RWPE2 (cell line): ENCODE data around the gene MIS18BP1.
"Not testable (repeated sequence)": the region's sequence is repeated elsewhere in the genome, so short reads cannot be mapped to it uniquely, and the experiment has no call there.

Experiments
- ATAC-seq: fragments of 200-7000 bp; cut with Tn5 transposase; 3 replicates; pipeline ENCODE4 v1.9.1; 2021; ENCODE audit warnings: low read depth
- DNase-seq: peaks from one replicate; pipeline ENCODE4 v3.0.0-alpha.2; 2020; ENCODE audit warnings: low spot score
- H3K27ac ChIP-seq: fragments of 450-650 bp; 2 replicates; pipeline ENCODE4 v1.5.1; 2017; ENCODE audit warnings: mild to moderate bottlenecking; ENCODE audit not compliant: poor library complexity, severe bottlenecking
- H3K27me3 ChIP-seq: fragments of 250-450 bp; sonication (Bioruptor Pico); 2 replicates; pipeline ENCODE4 v1.5.1; 2021; ENCODE audit warnings: mild to moderate bottlenecking, moderate library complexity; ENCODE audit not compliant: insufficient read depth, poor library complexity, severe bottlenecking
- H3K36me3 ChIP-seq: fragments of 250-450 bp; sonication (Bioruptor Pico); 2 replicates; pipeline ENCODE4 v1.5.1; 2020; ENCODE audit warnings: low read depth, mild to moderate bottlenecking, moderate library complexity
- H3K4me1 ChIP-seq: fragments of 250-450 bp; sonication (Bioruptor Pico); 2 replicates; pipeline ENCODE4 v1.5.1; 2021; ENCODE audit warnings: mild to moderate bottlenecking, moderate library complexity; ENCODE audit not compliant: insufficient read depth, poor library complexity, severe bottlenecking
- H3K4me3 ChIP-seq: fragments of 250-450 bp; sonication (Bioruptor Pico); 2 replicates; pipeline ENCODE4 v1.5.1; 2021; ENCODE audit warnings: mild to moderate bottlenecking, moderate library complexity; ENCODE audit not compliant: severe bottlenecking
- H3K9me3 ChIP-seq: fragments of 250-450 bp; sonication (Bioruptor Pico); 2 replicates; pipeline ENCODE4 v1.5.1; 2021; ENCODE audit warnings: mild to moderate bottlenecking, moderate library complexity; ENCODE audit not compliant: severe bottlenecking
- TF ChIP-seq, protein P1 (sequence below): fragments of 450-650 bp; IDR thresholded peaks from one replicate; pipeline ENCODE4 v1.5.1; 2017; ENCODE audit warnings: mild to moderate bottlenecking, moderate library complexity; ENCODE audit not compliant: poor library complexity, severe bottlenecking

Gene MIS18BP1

DNA sequence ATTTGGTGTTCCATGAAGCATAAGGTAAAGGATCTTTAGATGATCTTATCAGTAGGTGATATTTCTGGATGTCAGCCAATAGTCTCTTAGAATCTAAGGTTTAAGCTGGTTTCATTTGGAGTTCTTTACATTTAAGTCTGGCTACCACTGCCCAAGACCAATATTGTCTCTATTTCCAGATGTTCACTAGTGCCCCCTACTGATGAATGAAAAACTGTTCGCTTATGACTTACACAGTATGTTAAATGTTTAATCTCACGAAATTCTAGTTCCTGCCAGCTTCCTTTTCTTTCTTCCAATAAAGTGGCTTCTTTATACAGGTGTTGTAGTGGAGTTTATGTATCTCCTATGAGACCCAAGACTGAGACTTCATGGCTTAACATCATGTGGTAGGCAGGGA is 31.8 kb upstream of the MIS18BP1 start:
- no peaks in the 10 kb centered on the region for H3K4me1 ChIP-seq
- no peaks in the 10 kb centered on the region for H3K36me3 ChIP-seq
- TF ChIP-seq, protein P1, sequence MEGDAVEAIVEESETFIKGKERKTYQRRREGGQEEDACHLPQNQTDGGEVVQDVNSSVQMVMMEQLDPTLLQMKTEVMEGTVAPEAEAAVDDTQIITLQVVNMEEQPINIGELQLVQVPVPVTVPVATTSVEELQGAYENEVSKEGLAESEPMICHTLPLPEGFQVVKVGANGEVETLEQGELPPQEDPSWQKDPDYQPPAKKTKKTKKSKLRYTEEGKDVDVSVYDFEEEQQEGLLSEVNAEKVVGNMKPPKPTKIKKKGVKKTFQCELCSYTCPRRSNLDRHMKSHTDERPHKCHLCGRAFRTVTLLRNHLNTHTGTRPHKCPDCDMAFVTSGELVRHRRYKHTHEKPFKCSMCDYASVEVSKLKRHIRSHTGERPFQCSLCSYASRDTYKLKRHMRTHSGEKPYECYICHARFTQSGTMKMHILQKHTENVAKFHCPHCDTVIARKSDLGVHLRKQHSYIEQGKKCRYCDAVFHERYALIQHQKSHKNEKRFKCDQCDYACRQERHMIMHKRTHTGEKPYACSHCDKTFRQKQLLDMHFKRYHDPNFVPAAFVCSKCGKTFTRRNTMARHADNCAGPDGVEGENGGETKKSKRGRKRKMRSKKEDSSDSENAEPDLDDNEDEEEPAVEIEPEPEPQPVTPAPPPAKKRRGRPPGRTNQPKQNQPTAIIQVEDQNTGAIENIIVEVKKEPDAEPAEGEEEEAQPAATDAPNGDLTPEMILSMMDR: no peak
- peaks cover 7% of the 10 kb centered on the region for H3K27me3 ChIP-seq
- H3K27ac ChIP-seq: no peak overlapping the region
- DNase-seq (no peak), ATAC-seq (no peak)
- H3K9me3 ChIP-seq: no peaks in the 10 kb centered on the region
- no peak overlapping the region for H3K4me3 ChIP-seq

DNA sequence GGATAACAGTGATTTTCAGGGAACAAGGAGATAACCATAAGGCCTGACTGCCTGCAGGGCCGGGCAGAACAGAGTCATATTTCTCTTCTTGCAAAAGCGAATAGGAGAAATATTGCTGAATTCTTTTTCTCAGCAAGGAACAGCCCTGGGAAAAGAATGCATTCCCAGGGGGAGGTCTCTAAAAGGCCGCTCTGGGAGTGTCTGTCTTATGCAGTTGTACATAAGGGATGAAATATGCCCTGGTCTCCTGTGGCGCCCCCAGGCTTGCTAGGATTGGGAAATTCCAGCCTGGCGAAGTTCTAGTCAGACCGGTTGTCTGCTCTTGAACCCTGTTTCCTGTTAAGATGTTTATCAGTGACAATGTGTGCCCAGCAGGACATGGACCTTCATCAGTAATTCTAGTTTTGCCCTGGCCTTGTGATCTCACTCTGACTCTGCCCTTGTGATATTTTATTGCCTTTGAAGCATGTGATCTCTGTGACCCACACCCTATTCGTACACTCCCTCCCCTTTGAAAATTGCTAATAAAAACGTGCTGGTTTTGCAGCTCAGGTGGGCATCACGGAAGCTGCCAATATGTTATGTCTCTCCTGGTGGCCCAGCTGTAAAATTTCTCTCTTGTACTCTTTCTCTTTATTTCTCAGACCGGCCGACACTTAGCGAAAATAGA is 28.9 kb upstream of the MIS18BP1 start:
- H3K27me3 ChIP-seq, H3K27ac ChIP-seq, H3K9me3 ChIP-seq, DNase-seq, ATAC-seq, H3K4me1 ChIP-seq, H3K36me3 ChIP-seq, H3K4me3 ChIP-seq: not testable (repeated sequence)

DNA sequence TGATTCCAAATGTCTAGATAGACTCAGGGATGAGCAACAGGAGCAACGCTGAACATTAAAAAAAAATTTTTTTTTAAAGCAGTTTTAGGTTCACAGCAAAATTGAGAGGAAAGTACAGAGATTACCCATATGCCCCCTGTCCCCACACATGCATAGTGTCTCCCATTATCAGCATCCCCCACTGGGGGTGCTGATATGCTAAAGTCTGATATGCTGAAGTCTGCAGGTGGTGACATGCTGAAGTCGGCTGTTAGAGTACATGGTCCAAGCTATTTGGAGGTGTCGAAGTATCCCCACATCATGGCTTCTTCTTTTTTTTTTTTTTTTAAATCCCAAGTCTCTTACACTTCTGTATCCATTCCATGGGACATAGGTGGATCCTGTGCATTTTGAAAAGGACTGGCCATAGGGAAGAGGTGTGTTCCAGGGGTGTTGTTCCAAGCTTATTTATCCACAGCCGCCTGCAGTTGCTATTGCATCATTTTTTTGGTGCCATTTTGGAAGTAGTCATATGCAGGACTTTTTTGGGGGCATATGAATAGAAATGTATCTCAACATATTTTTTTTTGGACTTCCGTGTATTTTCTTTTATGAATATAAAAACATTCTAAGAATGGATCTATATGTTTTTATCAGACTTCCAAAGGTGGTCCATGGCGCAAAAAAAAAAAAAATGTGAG is 19.0 kb upstream of the MIS18BP1 start:
- Histone ChIP-seq H3K4me1 (no peaks in the 10 kb centered on the region), H3K4me3 (no peak overlapping the region), H3K27me3 (no peaks in the 10 kb centered on the region), H3K27ac (no peak overlapping the region), H3K36me3 (no peaks in the 10 kb centered on the region), H3K9me3 (no peaks in the 10 kb centered on the region)
- TF ChIP-seq, protein P1: no peak
- no peak for ATAC-seq
- no peak for DNase-seq

DNA sequence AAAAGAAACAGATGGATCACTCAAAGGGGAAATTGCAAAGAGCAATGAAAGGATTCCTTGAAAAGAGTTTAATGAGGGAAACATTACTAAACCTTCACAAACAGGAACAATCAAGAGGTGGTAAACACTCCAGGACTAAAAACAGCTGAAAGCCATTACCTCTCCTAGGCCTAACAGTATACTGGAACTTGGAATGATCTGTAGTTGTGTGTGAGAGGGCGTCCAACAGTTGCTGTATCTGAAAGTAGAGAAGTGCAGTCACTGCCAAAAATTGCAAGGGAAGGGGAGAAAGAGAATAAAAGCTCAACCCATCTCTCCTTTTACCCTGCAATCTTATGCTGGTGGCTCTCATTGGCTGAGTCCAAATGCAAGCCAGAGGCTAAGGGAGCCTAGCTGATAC is 17.0 kb upstream of the MIS18BP1 start:
- no peaks in the 10 kb centered on the region for H3K4me1 ChIP-seq
- no peaks in the 10 kb centered on the region for H3K36me3 ChIP-seq
- TF ChIP-seq, protein P1: no peak
- no peaks in the 10 kb centered on the region for H3K9me3 ChIP-seq
- DNase-seq: no peak
- no peak for ATAC-seq
- no peak overlapping the region for H3K4me3 ChIP-seq
- H3K27me3 ChIP-seq: no peaks in the 10 kb centered on the region
- H3K27ac ChIP-seq: no peak overlapping the region

DNA sequence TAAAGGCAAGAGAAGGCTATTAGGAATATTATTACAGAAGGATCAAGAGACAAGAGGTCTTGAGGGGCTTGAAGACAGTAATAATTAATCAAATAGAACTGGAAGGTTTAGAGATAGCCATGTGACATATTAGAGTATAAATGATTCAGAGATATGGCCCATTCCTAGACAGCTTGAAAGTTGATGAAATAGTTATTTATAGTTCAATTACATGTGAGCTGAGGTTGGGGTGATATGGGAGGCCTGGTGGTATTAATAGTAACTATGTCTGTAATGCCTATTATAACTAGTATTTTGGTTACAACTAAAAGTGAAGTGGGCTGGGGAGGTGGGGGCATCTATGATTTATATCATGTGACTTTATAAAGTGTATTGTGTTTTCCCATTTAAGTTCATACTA is 14.1 kb upstream of the MIS18BP1 start:
- no peak for ATAC-seq
- H3K9me3 ChIP-seq: no peaks in the 10 kb centered on the region
- H3K27me3 ChIP-seq: no peaks in the 10 kb centered on the region
- no peak overlapping the region for H3K27ac ChIP-seq
- no peak overlapping the region for H3K4me3 ChIP-seq
- TF ChIP-seq, protein P1: no peak
- DNase-seq: no peak
- H3K4me1 ChIP-seq: no peaks in the 10 kb centered on the region
- no peaks in the 10 kb centered on the region for H3K36me3 ChIP-seq
